ENCODE measurements around the gene PLCB4.

PLCB4 gene

GRCh38 chr20:9228774-9229450 lies 160.0 kb downstream of the PLCB4 start:
- DNase-seq, result no peak

- DNase-seq, result no peak
These were observed 161.5 kb downstream of the PLCB4 start for GRCh38 chr20:9230406-9230805.

GRCh38 chr20:9233804-9234203 lies 164.9 kb downstream of the PLCB4 start:
- DNase-seq, result no peak

GRCh38 chr20:9235518-9235917 lies 166.6 kb downstream of the PLCB4 start:
- no peak for DNase-seq

GRCh38 chr20:9236458-9236857 lies 167.6 kb downstream of the PLCB4 start:
- no peak for DNase-seq

GRCh38 chr20:9241232-9241692 lies 172.4 kb downstream of the PLCB4 start:
- DNase-seq, result no peak

GRCh38 chr20:9241721-9242427 lies 173.0 kb downstream of the PLCB4 start:
- no peak for DNase-seq

- DNase-seq, result no peak
These were observed 175.1 kb downstream of the PLCB4 start for GRCh38 chr20:9243986-9244385.

- no peak for DNase-seq
These were observed 175.9 kb downstream of the PLCB4 start for GRCh38 chr20:9244811-9245210.

GRCh38 chr20:9246731-9247130 lies 177.8 kb downstream of the PLCB4 start:
- no peak for DNase-seq

- DNase-seq, result no peak
These were observed 181.6 kb downstream of the PLCB4 start for GRCh38 chr20:9250511-9250910.

GRCh38 chr20:9253006-9253539 lies 184.2 kb downstream of the PLCB4 start:
- no peak for DNase-seq

- DNase-seq, result no peak
These were observed 186.3 kb downstream of the PLCB4 start for GRCh38 chr20:9255171-9255570.

- DNase-seq, result no peak
These were observed 187.5 kb downstream of the PLCB4 start for GRCh38 chr20:9256393-9256792.

- DNase-seq, result no peak
These were observed 190.0 kb downstream of the PLCB4 start for GRCh38 chr20:9258901-9259300.

- DNase-seq, result no peak
These were observed 191.1 kb downstream of the PLCB4 start for GRCh38 chr20:9260027-9260426.

GRCh38 chr20:9261781-9262180 lies 192.9 kb downstream of the PLCB4 start:
- no peak for DNase-seq

- DNase-seq, result no peak
These were observed 193.8 kb downstream of the PLCB4 start for GRCh38 chr20:9262653-9263194.

- no peak for DNase-seq
These were observed 200.5 kb downstream of the PLCB4 start for GRCh38 chr20:9269280-9269971.

GRCh38 chr20:9270831-9271230 lies 201.9 kb downstream of the PLCB4 start:
- DNase-seq, result no peak

GRCh38 chr20:9276966-9277468 lies 208.1 kb downstream of the PLCB4 start:
- no peak for DNase-seq

GRCh38 chr20:9279918-9280401 lies 211.1 kb downstream of the PLCB4 start:
- no peak for DNase-seq

GRCh38 chr20:9280666-9281065 lies 211.8 kb downstream of the PLCB4 start:
- DNase-seq, result no peak

Data from activated CD4-positive, CD25-positive, alpha-beta regulatory T cell treated with anti-CD3 and anti-CD28 coated beads, Interleukin-2, amount 50 U/mL, for 72 hours (primary cell).